NCI-H510A treated with DMSO at 0.1 percent for 48 hours (cell line): ENCODE measurements around the gene SLC2A13.

ENCODE experiments used
- DNase-seq: peaks from one replicate; lab custom pipeline; 2025; lab: John Stamatoyannopoulos, UW

Gene SLC2A13

DNA sequence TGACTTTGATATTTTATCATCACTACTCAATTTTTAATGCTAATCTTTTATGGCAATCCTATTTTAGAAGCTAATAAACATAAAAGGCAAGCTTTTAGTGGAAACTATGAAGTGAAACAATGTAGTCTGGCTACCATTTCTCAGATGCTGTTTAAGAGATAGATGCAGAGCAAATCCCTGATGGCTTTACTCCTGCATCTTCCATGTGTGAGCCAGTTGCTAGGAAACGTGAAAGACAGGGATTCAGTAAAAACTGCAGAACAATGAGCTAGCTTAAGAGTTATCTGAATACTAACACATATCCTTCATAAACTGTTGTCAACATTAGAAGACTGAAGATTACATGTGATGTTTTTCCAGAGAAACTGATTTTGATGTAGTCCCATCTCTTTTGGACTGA lies 112.6 kb downstream of the SLC2A13 start:
- no peak for DNase-seq

DNA sequence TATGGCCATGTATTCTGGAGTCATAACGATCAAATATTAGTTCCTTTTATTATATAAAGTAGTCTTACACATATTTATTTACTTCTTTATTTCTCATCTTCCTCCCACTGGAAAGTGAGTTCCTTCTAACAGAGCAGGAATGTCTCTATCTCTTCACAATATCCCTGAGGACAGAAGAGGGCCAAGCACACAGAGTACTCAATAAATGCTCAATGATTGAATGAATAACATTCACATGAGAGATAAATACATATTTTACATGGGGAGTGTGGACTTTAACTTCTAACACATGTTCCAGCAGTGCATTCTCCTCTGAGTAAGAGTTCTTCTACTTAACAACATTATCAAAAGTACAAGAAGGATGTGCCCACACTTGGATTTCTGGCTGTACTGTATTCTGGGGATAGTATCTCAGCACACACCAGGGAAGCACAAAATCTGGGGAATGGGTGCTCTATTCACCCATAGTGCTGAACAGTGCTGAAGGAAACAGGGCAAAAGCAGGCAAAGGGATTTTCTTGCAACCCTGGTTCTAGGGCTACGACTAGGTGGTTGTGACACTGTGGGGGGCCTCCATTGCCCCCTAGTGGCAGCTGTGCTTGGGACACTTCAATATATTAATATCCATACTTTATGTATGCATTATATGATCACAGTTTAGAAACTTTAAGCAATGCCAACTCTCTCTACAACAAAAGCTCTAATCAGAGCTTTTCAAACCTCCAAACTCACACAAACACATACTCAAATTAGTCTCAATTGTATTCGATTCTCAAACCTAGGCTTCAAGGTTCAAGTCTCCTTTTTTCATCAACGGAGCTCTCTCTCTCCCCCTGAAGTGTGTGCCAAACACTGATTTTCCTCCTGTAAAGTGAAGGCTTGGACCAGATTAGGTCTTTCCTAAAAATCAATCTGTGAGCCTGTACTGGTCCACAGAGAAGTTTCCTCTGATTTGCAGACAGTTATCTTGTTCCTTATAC lies 115.5 kb downstream of the SLC2A13 start:
- no peak for DNase-seq

DNA sequence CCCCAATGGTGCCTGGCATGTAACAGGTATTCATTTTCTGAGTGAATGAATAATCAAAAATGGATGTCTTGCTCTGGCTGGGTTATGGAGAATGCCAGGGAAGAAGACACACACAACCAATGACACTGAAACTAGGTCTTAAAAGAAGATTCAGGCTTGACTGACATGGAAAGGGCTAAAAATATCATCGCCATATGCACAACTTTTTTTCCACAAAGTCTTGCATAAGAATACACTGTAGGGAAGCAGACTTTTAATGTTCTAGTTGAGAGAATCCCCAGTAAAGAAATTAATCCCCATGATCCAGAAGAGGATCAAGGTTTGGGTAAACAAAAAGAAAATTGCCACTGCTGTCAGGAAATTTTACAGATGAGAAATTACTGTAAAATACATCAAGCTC lies 116.4 kb downstream of the SLC2A13 start:
- DNase-seq = no peak

DNA sequence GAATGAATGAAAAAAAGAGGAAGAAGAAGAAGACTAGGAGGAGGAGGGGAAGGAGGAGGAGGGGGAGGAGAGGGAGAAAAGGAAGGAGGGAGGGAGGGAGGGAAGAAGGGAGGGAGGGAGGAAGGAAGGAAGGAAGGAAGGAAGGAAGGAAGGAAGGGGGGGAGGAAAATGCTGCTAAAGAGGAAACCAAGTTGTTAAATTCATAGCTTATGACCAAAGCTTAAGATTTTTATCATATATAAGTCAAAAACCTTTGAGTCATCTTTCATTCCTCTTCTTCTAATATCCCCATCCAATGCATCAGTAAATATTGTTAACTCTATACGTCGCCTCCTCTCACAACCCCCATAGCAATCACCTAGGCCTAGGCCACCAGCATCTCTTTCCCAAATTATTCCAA lies 117.3 kb downstream of the SLC2A13 start:
- DNase-seq = no peak

DNA sequence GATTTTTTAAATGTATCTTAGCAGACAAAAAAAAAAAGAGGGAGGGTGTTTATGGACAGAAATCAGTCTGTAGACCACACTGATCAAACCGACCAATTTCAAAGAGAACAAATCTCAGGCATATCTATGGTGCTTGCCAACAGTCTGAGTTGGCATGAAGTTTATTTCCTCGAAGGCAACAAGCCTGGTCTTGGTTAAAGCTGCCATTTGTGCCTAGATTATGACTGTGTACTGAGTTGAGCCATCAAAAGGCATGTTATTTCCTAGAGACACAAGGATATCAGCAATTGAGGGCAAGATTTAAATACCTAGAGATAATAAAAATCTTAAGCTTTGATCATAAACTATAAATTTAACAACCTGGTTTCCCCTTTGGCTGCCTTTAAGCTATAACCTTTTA lies 119.2 kb downstream of the SLC2A13 start:
- no peak for DNase-seq

DNA sequence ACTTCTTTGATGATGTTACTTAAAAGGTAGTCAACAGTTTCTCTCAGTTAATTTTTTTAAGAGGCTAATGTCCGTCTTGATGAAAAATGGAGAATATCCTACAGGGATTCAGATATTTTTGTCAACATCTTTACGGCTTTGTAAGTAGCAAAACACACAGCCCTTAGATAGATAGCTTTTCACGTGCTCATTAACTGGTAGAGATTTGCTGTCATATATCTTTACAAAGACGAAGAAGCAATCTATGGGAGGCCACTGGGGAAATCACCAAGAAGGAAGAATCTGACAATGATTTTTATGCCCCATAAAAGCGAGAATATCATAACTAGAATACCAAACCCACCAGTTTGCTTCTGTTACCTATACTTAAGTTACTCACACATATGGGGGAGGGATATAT lies 121.2 kb downstream of the SLC2A13 start:
- DNase-seq = no peak

DNA sequence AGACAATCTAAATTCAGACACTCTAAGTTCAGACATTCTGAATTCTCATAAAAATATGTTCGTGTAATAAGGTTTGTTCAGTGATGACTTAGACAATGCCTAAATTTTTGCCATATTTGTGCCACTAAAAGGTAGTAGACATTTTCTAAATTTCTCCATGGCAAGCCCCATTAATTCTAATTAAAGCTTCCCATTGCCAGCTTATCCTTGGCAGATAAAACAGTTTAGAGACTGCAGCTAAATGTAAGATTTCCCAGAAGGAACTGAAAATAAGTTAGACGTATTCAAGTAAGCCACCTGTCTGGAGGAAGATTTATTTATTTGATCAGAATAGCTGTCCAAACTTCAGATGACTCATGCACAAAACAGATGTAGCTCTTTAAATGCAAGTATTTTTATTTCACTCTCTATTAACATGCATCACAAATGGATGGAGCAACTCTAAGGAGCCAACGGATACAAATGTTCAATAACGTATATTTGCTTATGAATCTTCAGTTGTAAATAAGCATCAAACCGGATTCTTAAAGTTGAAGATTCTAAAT lies 130.4 kb downstream of the SLC2A13 start:
- DNase-seq = no peak

DNA sequence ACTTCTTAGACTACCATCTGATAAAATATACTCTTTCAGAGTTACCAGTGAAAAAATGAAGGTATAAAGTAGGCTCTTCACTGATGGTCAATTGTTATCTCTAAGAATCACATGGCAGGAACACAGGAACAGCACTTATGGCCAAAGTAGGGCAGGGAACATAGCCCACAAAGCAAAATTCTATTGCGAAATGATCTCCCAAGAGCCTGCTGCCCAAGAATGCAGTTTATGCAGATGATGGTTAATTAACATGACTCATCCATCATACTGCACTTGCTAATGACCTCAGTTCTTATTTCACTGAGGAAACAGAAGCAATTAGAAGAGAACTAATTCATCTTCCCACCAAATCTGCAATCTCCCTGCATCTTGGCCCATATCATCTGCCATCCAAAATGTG lies 133.8 kb downstream of the SLC2A13 start:
- DNase-seq = no peak

DNA sequence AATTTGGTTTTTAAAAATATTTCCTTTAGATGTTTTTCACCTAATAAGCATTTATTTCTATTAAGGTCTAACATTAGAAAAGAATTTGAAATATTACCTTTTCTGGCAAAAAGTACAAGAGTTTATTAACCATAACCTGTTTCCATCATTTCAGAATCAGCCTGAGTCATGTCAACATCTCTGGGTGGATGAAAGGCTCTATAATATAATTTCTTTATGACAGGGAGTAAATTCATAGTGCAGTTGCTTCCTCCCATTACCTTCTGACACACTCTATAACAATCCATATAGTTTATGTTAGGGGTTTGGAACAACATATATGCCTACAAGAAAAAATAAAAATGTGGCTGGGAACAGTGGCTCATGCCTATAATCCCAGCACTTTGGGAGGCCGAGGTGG lies 134.5 kb downstream of the SLC2A13 start:
- DNase-seq = no peak

DNA sequence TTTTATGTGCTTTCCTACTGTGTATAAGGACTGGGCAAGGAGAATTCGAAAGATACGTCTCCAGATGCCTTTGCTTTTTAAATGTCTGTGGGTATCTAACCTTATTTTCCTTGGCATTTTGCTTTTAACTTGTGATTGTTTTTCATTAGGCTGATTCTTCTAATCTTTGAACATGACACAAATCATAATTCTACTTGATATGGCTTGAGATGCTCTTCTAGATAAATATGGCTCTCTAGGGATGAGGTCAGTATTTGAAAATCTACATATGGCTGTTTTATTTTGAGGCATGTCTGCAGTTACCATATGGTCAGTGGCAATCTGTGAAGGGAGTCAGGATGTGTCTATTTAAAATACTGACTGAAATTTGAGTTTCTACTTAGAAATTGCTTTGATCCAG lies 139.2 kb downstream of the SLC2A13 start:
- no peak for DNase-seq

DNA sequence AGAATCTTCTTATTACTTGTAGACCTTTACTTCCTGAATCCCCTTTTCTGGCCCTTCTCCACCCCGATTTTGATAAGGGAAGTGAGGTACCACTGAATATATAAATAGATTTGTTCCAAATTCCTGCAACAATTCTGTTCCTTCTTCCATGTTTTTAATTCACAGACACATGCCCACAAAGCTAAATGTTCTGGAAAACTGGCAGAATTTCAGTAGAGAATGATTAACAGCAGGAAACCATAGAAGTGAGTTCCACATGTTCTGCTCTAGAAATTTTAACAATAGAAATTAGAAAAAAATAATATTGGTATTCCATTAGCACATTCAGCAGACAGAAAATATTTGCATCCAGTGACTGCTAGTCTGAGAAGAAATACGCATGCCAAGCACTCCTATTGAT lies 139.6 kb downstream of the SLC2A13 start:
- DNase-seq = no peak

DNA sequence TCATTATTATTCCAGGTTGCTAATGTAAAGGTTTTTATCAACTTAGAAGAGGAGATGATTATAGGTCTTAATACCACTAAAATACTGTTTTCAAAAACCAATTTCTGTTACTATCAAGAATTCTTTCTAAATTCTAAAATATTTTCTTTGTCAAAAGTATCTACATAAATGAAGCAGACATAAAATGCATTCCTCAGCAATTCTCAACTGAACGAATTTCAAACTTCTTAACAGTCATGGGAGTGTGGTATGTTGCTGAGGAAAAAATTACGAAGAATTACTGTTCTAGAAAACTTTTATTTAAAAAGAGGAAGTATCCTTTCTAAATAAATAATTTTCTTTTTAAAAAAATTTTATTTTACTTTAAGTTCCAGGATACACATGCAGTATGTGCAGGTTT lies 146.4 kb downstream of the SLC2A13 start:
- no peak for DNase-seq

DNA sequence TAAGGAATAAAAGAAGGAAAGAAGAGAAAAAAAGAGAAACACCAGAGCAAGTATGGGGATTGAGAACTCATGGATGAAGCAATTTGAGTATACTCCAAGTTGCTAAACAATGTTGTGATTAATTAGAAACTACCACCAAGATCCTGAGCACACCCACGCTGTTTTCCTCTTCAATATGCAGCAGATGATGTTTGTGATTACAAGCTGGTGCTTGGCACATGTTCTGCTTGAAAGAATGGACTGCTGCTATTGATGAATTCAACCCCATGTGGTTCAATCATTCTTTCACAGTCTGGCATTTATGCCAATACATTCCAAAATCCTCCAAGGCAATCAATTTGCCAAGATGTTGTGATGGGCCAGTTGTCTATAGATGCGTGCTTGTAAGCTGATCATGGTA lies 146.8 kb downstream of the SLC2A13 start:
- DNase-seq = no peak

DNA sequence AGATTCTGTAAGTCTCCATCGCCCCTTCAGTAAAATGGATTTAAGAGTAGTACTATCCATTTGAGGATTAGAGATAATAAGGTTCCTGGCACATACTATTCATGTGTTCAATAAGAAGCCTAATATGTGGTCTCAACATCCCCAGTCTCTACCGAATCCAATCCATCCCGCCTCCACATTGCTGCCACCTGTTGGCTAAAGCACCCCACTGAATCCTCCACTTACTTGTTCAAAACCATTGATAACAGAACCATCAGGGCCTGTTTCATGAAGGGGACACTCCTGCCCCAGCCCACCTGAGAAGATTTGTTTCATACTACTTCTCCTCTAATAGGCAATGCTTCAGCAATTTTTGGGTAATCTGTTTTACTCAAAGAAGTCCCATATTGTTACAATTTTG lies 147.5 kb downstream of the SLC2A13 start:
- no peak for DNase-seq

DNA sequence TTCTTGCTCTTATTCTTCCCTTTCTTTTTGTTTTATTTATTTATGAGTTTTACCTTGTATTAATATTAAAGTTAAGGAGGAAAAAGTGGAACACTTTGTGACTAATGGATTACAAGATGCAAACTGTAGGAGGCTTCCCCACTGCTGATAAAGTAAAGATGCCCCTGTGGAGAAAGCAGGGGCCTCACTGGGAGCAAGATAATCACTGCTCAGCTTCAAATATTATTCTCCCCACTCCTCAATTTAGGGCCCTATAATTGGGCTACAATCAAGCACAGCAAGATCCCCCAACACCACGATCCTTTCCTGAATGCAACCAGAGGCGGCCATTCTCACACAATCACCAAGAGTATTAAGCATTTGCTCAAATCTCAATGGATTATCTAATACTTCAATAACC lies 149.2 kb downstream of the SLC2A13 start:
- no peak for DNase-seq

DNA sequence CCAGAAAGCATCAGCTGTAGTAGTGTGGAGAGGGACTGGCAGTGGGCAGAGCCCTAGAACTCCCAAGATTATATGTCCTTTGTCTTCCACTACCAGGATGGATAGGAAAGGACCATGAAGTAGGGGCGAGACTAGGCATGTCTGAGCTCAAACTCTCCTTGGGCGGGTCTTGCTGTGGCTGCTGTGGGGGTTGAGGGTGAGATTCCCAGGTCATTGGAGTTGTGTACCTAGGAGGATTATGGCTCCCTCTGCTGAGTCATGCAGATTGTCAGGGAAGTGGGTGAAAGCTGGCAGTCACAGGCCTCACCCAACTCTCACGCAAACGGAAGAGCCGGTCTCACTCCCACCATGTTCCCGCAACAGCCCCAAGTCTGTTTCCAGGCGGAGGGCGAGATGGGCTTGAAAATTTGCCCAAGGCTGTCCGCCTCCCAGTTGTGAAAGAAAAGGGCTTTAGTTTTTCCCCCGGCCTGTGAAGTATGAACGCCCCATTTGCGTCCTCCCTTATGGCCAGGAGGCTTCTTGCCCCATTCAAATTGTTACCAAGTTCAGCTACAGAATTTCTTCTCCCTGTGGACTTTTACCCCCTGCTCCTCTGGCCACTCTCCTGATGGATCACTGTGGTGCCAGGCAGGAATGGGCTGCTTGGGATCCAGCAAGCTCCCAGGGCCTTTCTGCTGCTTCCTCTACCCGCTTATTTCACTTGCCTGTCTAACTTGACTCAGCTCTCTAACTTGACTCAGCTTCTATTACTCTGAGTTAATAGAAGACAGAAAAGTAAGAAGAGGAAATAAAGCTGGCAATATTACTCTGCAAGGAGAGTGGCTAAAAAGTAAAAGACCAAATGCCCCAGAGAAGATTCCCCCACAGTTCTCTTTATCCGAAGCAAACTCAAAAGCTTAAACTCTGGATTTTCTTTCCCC lies 159.3 kb downstream of the SLC2A13 start:
- no peak for DNase-seq

DNA sequence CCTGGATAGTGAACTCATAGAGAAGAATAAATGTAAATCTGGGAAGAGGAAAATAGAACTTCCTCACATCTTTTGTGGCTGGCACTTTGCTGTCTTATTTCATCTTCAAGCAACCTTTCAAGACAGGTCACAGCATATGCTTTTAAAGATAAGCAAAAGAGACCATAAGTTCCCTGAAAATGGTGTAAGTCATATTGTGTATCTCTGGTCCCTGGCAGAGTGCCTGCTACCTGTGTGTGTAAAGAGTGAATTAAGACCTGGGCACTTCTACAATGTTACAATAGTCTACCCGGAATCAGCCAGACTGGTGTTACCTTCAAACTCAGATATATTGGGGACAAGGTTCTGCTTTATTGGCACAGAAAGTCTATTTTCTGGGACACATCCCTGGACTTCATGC lies 168.8 kb downstream of the SLC2A13 start:
- DNase-seq = no peak

DNA sequence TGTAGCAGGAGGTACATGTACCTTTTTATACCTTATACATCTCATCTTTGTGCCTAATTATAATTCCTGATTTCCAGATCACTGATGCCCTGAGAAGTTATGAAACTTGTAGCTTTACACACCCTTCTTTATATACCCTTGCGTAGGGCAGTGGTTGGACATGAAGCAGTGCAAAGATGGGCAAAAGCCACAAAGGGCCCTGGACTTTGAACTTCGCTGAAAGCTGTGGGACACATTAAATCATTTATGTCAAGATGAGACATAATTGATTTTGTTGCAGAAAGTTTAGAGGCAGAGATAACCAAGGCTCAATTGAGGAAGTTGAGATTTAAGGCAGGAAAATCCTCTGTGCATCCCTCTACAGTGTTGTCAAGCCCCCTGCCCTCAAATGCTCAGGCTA lies 170.0 kb downstream of the SLC2A13 start:
- DNase-seq = no peak

DNA sequence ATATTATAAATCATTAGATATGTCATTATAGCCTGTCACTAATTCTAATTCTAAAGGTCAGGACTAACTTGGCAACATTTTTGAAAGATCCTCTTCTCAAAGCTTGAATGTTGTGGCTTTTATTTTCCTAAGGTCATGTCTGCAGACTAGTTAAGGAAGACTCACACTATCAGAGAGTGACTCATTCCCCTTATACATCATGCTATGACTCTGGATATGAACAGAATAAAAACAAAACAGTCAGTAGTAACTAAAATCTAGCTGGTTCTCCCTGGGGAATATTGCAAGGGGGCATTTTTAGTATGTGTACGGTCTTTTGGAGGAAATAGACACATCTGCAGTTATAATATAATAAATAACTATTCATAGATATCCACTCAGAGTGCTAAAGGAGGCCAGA lies 170.6 kb downstream of the SLC2A13 start:
- DNase-seq = no peak

DNA sequence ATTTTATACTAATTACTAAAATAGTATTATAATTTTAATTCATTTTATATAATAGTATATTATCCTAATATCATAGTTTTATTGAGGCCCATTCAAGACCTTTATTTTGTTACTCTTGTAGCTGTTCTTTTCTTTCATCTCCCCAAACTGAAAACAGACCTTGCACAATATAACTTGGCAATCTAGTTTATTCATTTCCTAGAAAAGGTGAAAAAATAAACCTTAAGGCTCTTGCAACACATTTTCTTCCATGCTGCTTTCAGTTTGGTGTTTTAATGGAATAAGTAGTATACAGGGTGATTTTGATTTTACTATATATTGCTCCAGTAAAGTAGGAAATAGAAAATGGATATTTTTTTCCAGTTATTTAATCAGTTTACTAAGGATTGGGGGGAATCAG lies 174.0 kb downstream of the SLC2A13 start:
- DNase-seq = no peak

DNA sequence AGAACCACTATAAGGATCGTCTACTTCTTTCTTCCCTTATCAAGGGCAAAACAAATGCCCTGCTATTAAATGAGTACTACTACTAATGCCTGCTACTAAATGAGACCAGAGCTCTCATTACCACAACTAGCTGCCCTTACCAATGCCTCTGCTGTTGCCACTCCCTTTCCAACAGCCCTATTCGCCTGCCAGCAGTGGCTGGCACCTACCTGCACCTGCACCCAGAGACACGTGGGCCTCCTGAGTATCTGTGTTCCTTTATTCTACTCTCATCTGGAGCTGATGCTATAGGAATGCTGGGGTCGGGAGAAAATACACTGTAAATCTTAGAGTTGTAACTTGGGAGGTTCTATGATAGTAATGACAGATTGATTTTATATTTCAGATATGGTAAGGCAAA lies 174.7 kb downstream of the SLC2A13 start:
- DNase-seq = no peak

DNA sequence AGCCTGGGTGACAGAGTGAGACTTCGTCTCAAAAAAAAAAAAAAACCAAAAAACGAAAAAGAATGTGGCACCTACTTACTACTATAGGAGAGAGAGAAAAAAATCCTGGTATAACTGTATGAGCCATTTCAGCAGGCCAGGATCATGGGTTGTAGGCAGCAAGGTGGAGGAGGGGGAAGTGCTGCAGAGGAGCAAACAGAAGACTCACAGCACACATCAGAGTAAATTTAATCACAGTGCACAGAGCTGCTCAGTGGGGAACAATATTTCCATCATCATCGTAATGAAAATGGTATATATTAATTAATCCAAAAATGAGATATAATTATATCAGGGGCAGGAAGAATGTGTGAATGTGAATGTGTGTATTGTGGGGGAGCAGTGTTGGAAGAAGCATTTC lies 175.8 kb downstream of the SLC2A13 start:
- no peak for DNase-seq
